Hematopoietic multipotent progenitor cell treated with erythropoietin and hydrocortisone succinate and interleukin-3 and kit ligand, for 6 days (in vitro differentiated cells): ENCODE results near the gene PLG.
"Not testable (repeated sequence)": the region's sequence is repeated elsewhere in the genome, so short reads cannot be mapped to it uniquely, and the experiment has no call there.

Source experiments
- DNase-seq: peaks from one replicate; pipeline ENCODE4 v3.0.0-alpha.2; 2015

PLG gene

DNA sequence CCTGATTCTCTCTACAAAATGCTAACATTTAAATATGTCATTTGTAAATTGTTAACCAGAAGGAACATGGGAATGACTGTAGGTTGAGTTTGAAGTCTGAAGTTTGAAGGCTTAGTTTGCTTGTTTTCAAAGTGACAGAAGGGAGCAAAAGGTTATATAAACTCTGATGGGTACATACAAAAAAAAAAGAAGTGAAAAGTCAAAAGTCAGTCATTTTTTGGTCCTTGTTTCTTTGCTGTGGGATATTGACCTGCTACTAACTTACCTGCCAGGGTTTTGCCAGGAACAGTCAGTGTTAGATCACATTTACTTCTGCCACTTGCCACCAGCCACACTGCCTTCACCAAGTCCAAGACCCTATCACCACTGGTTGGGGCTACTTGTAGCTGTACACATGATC is 6.9 kb downstream of the PLG start:
- DNase-seq = not testable (repeated sequence)

DNA sequence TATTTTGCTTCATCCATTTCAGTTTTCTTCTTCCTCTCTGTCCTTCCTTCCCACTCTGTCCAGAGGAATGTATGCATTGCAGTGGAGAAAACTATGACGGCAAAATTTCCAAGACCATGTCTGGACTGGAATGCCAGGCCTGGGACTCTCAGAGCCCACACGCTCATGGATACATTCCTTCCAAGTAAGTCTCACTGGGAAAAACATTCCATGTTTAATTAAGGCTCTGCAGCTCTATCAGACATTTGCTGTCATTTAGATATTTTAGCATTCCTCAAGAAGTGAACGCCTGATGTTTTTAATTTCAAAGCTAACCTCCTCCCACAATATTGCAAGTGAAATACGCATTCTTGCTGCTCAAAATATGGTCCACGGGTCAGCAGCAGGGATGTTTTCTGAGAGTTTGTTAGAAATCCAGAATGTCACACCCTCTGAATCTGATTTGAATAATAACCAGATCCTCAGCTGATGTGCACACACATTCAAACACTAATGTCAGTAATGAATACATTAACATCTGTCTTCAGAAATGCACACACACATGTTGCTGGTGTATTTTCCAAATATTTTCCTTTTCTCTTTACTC is 12.8 kb downstream of the PLG start:
- DNase-seq = no peak

DNA sequence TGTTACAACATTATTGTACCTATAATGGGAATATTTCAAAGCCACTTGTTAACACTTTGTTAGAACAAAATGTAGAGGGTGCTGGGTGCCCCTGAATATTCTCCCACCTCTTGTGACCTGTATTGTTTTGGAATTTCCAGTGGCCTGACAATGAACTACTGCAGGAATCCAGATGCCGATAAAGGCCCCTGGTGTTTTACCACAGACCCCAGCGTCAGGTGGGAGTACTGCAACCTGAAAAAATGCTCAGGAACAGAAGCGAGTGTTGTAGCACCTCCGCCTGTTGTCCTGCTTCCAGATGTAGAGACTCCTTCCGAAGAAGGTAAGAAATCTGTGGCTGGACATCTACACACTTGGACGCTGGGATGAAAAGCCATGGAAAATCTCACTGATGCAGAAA is 28.9 kb downstream of the PLG start:
- DNase-seq = peak; percentile 3

DNA sequence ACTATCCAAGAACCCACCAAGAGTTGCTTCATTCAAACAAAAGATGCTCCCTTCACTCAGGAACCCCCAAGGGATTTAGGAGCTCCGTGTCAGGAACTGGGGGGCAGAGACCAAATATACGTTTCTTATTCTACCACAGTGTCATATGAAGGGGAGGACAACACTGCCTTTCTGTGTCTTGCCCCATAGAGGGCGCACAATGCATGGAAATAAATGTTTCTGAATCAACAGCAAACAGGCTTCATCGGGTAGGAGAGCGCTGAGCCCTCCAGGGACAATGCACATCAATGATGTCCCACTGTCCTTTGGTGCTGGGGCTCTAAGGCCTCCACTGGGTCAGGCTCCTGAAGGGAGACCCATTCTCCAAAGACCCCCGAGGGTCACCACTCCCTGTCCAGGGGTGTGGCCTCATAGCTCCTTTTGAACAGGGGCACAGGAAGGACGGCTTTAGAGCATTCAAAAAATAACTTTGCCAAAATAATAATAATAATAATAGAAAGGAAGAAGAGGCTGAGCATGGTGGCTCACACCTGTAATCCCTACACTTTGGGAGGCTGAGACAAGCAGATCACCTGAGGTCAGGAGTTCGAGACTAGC is 31.1 kb downstream of the PLG start:
- peak; percentile 71 for DNase-seq

DNA sequence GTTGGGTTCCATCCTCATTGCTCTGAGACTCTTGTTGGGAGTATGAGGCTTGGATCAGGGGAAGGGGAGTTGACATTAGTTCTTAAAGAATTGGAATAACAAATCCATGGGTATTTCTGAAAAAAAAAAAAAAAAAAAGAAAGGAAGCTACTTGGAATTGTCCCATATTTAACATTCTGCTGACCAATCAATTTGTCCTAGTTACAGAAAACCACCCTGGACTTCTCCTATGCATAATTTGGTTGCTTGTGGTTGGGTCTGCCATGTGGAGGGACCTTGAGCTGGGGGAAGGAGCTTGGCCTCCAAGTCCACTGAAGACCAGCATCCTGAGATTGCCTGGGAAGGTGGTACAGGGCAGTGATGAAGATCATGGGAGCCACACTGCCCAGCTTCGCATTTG is 32.6 kb downstream of the PLG start:
- DNase-seq = no peak

DNA sequence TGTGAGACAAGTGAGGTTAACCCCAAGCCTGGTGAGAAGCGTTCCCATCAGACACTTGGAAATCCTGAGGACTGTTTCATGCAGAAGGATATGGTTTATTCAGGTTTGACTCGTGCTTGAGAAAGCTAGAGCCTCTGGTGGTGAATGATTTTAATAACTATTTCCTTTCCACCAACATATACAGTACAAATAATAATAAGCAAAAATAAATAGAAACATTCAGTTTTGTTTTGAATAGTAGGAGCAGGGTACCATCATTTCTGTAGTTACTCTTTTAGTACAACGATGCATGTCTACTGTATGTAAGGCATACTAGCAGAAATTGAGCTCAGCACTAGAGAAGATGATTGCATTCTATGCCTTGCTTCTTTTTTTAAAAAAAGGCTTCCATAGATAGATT is 33.5 kb downstream of the PLG start:
- DNase-seq = no peak

DNA sequence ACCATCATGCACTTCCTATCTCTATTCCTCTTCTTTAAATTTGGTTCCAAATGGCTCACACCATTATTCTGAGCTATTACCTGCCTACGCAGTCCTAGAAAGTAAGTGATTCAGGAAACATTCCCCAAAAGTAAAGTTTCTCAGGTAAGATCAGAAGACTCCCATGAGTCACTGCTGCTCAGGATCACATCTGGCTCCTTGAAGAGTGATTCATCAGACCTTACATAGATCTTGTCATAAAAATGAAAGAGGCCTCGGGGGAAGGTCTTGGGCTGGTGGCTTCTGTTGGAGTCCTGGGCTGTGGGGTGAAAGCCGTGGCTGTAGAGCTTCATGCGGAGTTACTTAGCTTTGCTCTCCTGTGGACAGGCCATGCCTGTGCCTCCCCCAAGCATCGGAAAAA is 35.9 kb downstream of the PLG start:
- no peak for DNase-seq

DNA sequence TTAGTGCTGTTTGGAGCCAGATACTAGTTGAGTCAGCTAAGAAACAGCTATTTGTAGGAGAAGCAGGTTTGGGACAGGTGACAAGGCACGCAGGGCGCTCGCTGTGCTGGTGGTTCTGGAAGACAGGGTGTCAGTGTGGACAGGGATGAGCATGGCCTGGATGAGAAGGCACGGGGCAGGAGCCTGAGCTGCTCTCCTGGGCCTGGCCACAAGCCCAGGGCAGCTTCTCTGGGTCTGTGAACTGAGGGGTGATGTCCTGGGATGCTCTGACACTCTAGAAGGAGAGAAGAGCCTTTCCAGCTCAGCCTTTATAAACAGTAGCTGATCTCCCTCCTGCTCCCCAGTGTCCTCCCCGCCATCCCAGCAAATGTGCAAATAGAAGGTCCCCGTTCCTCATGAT is 37.9 kb downstream of the PLG start:
- no peak for DNase-seq

DNA sequence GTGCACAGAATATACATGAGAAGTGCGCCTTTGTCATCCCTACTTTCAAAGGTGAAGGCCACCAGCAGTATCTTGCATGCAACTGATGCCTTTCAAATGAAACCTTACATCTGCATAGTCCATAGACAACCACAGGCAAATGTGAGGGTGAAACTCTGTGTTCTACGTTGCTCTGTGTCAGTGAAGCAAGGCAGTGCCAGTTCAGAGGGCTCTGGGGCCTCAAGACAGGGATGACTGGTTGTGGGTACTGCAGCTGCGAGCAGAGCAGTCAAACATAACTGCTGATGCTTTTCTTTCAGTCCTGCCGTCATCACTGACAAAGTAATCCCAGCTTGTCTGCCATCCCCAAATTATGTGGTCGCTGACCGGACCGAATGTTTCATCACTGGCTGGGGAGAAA is 39.0 kb downstream of the PLG start:
- DNase-seq = not testable (repeated sequence)

DNA sequence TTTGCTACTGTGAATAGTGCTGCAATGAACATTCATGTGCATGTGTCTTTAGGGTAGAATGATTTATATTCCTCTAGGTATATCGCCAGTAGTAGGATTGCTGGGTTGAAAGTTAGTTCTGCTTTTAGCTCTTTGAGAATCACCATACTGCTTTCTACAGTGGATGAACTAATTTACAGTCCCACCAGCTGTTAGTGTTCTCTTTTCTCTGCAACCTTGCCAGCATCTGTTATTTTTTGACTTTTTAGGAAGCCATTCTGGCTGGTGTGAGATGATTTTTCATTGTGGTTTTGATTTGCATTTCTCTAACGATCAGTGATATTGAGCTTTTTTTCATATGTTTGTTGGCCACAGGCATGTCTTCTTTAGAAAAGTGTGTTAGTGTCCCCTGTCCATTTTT is 40.0 kb downstream of the PLG start:
- DNase-seq = no peak

DNA sequence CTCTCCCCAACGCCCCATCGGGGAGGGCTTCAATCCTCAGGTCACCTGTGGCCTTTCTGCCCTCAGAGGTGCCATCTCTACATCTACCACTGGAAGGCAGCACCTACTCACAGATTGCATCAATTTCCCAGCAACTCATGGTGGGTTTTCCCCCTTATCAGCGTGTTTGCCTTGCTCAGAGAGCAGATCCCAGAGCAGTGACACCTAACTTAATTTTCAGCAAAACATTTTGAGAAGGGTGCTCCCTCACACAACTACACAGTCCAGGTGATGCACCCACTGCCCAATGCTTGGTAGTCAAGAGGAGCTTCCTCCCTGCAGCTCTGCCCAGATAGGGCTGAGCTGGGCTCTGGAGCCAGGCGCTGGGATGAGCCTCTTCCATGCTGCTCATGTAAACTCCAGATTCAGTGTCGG is 48.2 kb downstream of the PLG start:
- DNase-seq = no peak

DNA sequence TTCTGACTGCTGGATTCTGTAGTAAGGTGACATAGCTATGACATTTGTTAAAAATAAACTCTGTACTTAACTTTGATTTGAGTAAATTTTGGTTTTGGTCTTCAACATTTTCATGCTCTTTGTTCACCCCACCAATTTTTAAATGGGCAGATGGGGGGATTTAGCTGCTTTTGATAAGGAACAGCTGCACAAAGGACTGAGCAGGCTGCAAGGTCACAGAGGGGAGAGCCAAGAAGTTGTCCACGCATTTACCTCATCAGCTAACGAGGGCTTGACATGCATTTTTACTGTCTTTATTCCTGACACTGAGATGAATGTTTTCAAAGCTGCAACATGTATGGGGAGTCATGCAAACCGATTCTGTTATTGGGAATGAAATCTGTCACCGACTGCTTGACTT is 51.2 kb downstream of the PLG start:
- DNase-seq = not testable (repeated sequence)

DNA sequence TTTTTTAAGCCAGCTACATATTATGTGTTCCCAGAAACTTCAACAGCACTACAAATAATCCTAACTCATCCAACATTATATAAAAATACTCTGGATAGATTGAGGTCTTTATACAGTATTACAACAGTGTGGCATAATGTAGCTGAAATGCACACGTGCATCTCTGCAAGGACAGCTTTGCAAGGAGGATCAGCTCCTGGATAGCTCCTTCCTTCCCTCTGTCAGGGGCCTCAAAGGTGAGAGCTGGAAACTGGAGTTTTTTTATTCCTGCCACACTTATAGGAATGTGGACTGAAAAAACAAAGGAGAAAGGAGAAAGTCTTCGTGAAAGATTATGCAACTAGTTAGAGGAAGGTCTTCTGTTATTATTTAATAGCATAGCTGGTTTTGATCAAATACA is 53.1 kb downstream of the PLG start:
- no peak for DNase-seq

DNA sequence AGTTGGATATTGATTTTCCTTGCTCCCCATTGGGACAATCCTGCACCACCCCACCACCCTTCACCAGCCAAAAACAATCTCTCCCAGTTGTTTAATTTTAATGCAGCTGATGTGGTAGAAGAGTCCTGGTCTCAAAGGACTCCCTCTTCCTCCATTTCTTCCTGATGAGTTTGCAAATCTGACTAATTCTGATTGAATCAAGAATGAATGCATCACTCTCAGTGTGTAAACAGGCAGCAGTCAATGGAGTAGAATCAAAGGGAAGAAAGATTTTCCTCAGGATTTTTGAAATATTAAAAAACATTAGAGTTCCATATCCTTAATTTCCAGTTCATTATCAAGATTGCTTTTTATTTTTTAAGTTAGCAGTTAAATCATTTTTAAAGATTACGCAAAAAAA is 54.0 kb downstream of the PLG start:
- DNase-seq = no peak

DNA sequence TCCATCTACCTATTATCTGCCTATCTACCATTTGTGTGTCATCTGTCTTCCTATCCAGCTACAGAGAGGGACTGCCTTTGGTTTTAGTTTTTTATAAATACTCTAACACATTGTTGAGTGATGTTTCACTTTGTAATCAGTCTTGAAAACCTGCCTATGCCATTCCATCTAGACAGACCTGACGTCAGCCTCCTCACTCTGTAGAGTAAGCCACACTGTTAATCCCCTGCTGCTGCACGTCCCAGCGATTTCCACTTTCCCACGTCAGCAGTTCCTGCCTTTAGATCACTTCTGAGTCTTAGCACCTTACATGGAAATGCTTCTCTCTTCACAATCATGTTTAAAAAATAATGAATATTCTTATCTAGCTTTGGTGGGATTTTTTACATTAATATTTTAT is 54.8 kb downstream of the PLG start:
- no peak for DNase-seq

DNA sequence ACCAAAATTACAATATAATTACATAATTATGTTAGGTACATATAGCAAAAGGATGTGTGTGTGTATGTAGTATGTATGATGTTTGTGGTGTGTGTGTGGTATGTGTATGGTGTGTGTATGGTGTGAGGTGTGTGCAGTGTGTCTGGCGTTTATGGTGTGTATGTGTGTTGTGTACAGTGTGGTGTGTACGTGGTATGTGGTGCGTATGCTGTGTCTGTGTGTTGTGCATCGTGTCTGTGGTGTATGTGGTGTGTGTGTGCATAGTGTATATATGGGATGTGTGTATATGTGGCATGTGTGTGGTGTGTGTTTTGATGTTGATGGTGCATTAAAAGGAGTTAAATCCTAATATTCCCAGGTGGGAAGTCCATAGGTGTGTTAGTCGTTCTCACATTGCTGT is 62.8 kb downstream of the PLG start:
- DNase-seq = no peak

DNA sequence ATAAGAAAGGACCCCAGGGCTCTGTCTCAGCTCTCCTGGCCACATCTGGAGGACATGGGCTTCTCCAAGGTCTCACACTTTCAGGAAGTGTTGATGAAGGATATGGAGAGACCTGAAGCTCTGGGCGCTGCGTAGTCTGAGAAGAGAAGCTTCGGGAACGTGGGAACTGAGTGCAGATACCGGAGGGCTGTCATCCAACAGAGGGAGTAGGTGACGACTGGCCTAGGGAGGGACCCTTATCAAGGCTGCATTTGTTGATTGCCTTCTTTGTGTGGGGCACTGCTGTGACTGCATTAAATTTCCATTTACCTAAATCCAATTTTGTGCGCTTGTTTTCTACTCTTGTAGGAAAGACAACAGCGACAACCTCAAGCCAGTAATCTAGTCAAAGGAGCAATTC is 63.4 kb downstream of the PLG start:
- DNase-seq = no peak

DNA sequence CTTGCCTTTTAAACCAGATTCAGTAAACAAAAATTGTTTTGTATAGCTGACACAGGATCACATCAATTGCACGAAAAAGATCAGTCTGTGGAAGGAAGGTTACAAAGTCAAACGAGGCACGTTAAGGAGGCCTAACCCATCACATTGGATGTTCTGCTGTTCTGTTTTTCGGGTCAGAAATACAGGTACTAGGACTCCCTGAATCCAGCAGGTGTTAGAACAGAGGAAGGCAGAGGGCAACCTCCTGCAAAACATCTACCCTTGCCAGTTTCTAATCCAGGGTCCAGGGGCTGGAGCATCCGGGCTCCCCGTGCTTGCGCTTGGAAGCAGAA is 64.6 kb downstream of the PLG start:
- no peak for DNase-seq

DNA sequence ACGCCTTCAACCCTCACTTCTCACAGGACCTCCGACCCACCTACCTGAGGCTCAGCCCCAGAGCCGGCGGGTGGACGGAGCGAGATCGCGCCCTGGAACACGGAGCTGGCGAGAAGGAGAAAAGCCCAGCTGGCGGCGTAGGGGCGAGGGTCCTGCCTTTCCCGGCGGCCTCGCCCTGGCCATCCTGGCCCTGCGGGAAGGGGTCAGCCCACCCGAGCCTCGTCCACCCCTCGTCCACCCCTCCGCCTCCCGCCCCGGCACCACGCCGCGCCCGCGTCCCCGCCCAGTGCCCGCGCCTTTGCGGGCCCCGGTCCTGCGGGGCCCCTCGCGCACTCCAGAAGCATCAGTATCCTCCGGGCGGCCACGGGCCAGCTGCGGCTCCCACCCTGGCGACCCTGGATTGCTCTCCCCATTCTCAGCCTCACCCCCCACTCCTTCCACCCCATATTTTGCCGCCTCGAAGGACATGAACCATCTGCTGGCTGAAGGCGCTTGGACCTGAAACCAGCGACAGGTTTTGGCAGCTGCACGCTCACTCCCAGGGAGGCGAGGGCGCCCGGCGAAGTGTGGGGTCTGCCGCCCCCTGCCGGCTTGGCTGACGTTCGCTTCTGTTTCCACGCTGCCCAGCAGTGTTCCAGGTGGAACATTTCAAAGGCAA is 65.1 kb downstream of the PLG start:
- DNase-seq = peak; percentile 58

DNA sequence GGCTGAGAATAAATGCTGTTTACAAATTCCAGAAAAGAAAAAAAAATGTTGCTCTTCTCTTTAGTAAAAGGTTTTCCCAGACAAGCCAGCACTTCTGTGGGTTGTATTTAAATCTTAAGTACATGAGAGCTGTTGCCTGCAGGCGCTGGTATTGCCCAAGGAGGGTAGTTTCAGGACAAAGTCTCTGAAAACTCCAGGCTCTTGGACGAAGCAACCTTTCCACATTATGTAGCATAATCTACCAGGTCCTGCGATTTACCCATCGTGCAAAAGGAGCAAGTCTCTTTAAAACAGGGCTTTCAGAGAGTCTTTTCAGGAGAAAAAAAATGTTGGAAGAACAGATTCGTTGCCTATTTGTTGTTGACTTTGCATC is 65.6 kb downstream of the PLG start:
- DNase-seq = no peak

DNA sequence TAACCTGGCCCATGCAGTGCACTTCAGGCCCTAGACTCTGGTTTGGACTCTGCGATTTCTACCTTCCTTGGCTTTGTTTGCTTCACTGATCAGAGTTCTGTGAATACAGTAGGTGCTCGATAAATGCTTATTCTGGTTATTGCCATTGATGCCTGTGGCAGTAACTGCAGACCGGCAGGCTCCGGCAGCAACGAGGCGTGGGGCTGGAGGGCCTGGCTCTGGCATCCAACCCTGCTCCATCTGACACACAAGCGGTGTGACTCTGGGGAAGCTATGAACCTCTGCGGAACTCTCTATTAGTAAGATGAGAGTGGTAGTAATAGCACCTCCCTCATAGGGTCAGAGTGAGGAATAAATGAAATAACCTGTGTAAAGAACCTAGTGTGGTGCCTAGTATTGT is 66.1 kb downstream of the PLG start:
- DNase-seq = no peak

DNA sequence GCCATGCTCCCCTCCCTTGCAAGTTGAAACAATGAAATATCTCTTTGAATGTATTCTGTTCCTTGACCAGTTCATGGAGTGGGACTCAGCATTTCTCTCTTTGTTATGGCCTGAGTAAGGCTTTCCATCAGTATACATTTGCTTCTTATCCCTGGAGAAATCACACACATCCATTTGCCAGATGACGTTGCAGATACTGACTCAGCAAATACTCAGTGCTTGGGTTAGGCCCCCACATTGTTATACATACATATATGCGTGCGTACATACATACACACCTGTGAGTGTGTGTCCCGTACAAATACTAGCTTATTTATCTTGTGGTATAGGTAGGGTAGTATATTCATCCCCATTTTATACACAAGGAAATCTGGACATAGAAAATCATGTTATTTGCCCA is 72.4 kb downstream of the PLG start:
- no peak for DNase-seq

DNA sequence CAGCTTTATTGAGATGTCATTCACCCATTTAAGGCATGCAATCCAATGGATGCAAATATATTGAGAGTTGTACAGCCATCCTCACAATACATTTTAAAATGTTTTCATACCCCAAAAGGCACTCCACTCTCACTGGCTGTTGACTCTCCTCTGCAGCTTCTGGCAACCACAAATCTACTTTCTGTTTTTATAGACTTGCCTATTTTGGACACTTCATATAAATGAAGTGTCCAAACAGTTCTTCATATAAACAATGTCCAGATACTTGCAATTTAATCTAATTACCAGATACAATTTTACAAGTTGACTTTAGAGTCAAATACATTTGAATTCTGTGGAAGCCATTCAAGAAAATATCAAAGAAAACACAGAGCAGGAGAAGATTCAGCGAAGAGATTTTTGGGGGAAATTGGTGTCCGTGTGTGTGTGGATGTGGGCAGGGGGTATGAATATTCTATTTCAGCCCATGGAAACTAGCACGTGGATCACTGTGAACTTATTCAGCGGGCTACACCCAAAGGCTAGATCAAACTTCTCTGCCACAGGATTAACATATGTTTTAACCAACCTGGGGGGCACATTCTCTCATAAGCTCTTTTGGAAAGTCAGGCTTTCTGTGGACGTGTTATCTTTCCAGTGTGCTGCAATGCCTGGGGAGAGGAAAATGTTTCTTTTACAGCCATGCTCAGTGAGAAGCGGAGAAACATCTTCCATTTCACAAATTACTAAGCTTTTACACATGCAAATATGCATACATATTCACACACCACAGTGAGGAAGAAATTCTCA is 73.9 kb downstream of the PLG start:
- DNase-seq = no peak

DNA sequence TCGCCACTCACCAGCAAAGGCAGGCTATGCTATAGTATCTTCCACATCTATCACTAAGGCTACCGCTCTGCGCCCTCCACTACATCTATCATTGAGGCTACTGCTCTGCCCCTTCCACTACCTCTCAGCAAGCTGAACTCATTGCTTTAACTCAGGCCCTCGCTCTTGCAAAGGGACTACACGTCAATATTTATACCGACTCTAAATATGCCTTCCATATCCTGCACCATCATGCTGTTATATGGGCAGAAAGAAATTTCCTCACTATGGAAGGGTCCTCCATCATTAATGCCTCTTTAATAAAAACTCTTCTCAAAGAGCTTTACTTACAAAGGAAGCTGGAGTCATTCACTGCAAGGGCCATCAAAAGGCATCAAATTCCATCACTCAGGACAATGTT is 77.1 kb downstream of the PLG start:
- DNase-seq = not testable (repeated sequence)
